COLO668 (cell line): ENCODE measurements around the gene NFE2L2.
"Not testable (repeated sequence)": the region's sequence is repeated elsewhere in the genome, so short reads cannot be mapped to it uniquely, and the experiment has no call there.

Experiments
- DNase-seq: peaks from one replicate; lab custom pipeline; 2025; ENCODE audit not compliant: unreplicated experiment; lab: John Stamatoyannopoulos, UW

NFE2L2 gene

GRCh38 chr2:177258059-177258458 is 6.5 kb downstream of the NFE2L2 start:
- no peak for DNase-seq

- no peak for DNase-seq
Observed at GRCh38 chr2:177257471-177257870, 7.1 kb downstream of the NFE2L2 start.

GRCh38 chr2:177256695-177257094 is 7.8 kb downstream of the NFE2L2 start:
- DNase-seq, result no peak

- no peak for DNase-seq
Observed at GRCh38 chr2:177256026-177256425, 8.5 kb downstream of the NFE2L2 start.

- no peak for DNase-seq
Observed at GRCh38 chr2:177255227-177255601, 9.3 kb downstream of the NFE2L2 start.

GRCh38 chr2:177254433-177255226 is 9.9 kb downstream of the NFE2L2 start:
- DNase-seq, result peak; percentile 64

GRCh38 chr2:177253704-177254103 is 10.8 kb downstream of the NFE2L2 start:
- no peak for DNase-seq

- DNase-seq, result no peak
Observed at GRCh38 chr2:177252808-177253531, 11.6 kb downstream of the NFE2L2 start.

GRCh38 chr2:177251165-177251542 is 13.4 kb downstream of the NFE2L2 start:
- DNase-seq, result no peak

- DNase-seq, result no peak
Observed at GRCh38 chr2:177250461-177250860, 14.1 kb downstream of the NFE2L2 start.

GRCh38 chr2:177249038-177249437 is 15.5 kb downstream of the NFE2L2 start:
- no peak for DNase-seq

- DNase-seq, result no peak
Observed at GRCh38 chr2:177247693-177248262, 16.7 kb downstream of the NFE2L2 start.

- not testable (repeated sequence) for DNase-seq
Observed at GRCh38 chr2:177246523-177247030, 17.9 kb downstream of the NFE2L2 start.

GRCh38 chr2:177246000-177246399 is 18.5 kb downstream of the NFE2L2 start:
- DNase-seq, result no peak

GRCh38 chr2:177245010-177245422 is 19.5 kb downstream of the NFE2L2 start:
- no peak for DNase-seq

- DNase-seq, result no peak
Observed at GRCh38 chr2:177244244-177244771, 20.2 kb downstream of the NFE2L2 start.

- no peak for DNase-seq
Observed at GRCh38 chr2:177243476-177243875, 21.1 kb downstream of the NFE2L2 start.

GRCh38 chr2:177243073-177243472 is 21.5 kb downstream of the NFE2L2 start:
- DNase-seq, result no peak

- no peak for DNase-seq
Observed at GRCh38 chr2:177242121-177242987, 22.2 kb downstream of the NFE2L2 start.

GRCh38 chr2:177241711-177242120 is 22.8 kb downstream of the NFE2L2 start:
- DNase-seq, result no peak
